ENCODE measurements around the gene TATDN3. TPM values are rescaled to one million over a fixed set of nuclear protein-coding genes. Genes with fewer than 3 reads are reported as not detected.

The TATDN3 gene
- total and polyA plus RNA-seq, 8 donors, result 10.4 to 19.9 (median 15.3) TPM

- Histone ChIP-seq H3K4me3 (no peak overlapping the region), H3K4me1 (peaks cover 14 to 56% of the 10 kb centered on the region in 2 donors), H3K9me3 (no peaks in the 10 kb centered on the region), H3K27me3 (no peaks in the 10 kb centered on the region), H3K36me3 (no peaks in the 10 kb centered on the region), H3K27ac (peak overlapping the region in 1 of 2 donors; percentile 10)
- peak in 2 of 4 donors; percentile 49 to 60 for DNase-seq
- peak; percentile 56 to 71 for TF ChIP-seq CTCF (IDR thresholded peaks at IDR 0.05)
- intact Hi-C loops (cut with DNase I), result no loop called here
- peak; percentile 92 for ATAC-seq
Observed at GRCh38 chr1:212749821-212750535, 41.7 kb upstream of the TATDN3 start.

- intact Hi-C loops (cut with DNase I), result no loop called here
- no peak for TF ChIP-seq CTCF (IDR thresholded peaks at IDR 0.05)
- no peak for DNase-seq
- H3K4me3 ChIP-seq, result no peak overlapping the region
- peaks cover 14 to 57% of the 10 kb centered on the region in 2 donors for H3K4me1 ChIP-seq
- peak; percentile 69 for ATAC-seq
- no peaks in the 10 kb centered on the region for H3K36me3 ChIP-seq
- no peaks in the 10 kb centered on the region for H3K9me3 ChIP-seq
- peak overlapping the region; percentile 21 to 72 for H3K27ac ChIP-seq
- no peaks in the 10 kb centered on the region for H3K27me3 ChIP-seq
Observed at GRCh38 chr1:212752252-212752933, 39.3 kb upstream of the TATDN3 start.

GRCh38 chr1:212752934-212753497 lies 38.7 kb upstream of the TATDN3 start:
- H3K36me3 ChIP-seq, result no peaks in the 10 kb centered on the region
- H3K4me1 ChIP-seq, result peaks cover 14 to 57% of the 10 kb centered on the region in 2 donors
- DNase-seq (no peak), ATAC-seq (peak; percentile 9)
- no peaks in the 10 kb centered on the region for H3K9me3 ChIP-seq
- no peaks in the 10 kb centered on the region for H3K27me3 ChIP-seq
- no peak for TF ChIP-seq CTCF (IDR thresholded peaks at IDR 0.05)
- H3K27ac ChIP-seq, result peak overlapping the region; percentile 21 to 72
- intact Hi-C loops (cut with DNase I), result no loop called here
- no peak overlapping the region for H3K4me3 ChIP-seq

- Histone ChIP-seq H3K27ac (peak overlapping the region in 1 of 2 donors; percentile 72), H3K9me3 (no peaks in the 10 kb centered on the region), H3K36me3 (no peaks in the 10 kb centered on the region), H3K27me3 (no peaks in the 10 kb centered on the region), H3K4me3 (no peak overlapping the region), H3K4me1 (peaks cover 14 to 57% of the 10 kb centered on the region in 2 donors)
- ATAC-seq (no peak), DNase-seq (no peak)
- intact Hi-C loops (cut with DNase I), result no loop called here
- TF ChIP-seq CTCF (IDR thresholded peaks at IDR 0.05), result no peak
Observed at GRCh38 chr1:212753749-212754148, 37.9 kb upstream of the TATDN3 start.

GRCh38 chr1:212754193-212754592 lies 37.5 kb upstream of the TATDN3 start:
- DNase-seq, result no peak
- Histone ChIP-seq H3K4me3 (no peak overlapping the region), H3K27ac (peak overlapping the region in 1 of 2 donors; percentile 72), H3K9me3 (no peaks in the 10 kb centered on the region), H3K36me3 (no peaks in the 10 kb centered on the region), H3K27me3 (no peaks in the 10 kb centered on the region), H3K4me1 (peaks cover 14 to 57% of the 10 kb centered on the region in 2 donors)
- ATAC-seq, result no peak
- intact Hi-C loops (cut with DNase I), result no loop called here
- TF ChIP-seq CTCF (IDR thresholded peaks at IDR 0.05), result no peak

All from left lung (tissue), 10 donors.